Loucy (cell line): ENCODE results near the gene PLCXD1.

Source experiments
- CTCF ChIP-seq: fragments of 200-600 bp; sonication (generic); conservative IDR thresholded peaks from 2 replicates; pipeline ENCODE4 v1.5.1; 2014; ENCODE audit warnings: mild to moderate bottlenecking, antibody characterized with exemption, low read length
- EZH2phosphoT487 ChIP-seq: fragments of 200-600 bp; IDR thresholded peaks from 2 replicates; pipeline ENCODE4 v1.6.1; 2018; ENCODE audit warnings: antibody characterized with exemption, mild to moderate bottlenecking, moderate library complexity, borderline replicate concordance

DNA sequence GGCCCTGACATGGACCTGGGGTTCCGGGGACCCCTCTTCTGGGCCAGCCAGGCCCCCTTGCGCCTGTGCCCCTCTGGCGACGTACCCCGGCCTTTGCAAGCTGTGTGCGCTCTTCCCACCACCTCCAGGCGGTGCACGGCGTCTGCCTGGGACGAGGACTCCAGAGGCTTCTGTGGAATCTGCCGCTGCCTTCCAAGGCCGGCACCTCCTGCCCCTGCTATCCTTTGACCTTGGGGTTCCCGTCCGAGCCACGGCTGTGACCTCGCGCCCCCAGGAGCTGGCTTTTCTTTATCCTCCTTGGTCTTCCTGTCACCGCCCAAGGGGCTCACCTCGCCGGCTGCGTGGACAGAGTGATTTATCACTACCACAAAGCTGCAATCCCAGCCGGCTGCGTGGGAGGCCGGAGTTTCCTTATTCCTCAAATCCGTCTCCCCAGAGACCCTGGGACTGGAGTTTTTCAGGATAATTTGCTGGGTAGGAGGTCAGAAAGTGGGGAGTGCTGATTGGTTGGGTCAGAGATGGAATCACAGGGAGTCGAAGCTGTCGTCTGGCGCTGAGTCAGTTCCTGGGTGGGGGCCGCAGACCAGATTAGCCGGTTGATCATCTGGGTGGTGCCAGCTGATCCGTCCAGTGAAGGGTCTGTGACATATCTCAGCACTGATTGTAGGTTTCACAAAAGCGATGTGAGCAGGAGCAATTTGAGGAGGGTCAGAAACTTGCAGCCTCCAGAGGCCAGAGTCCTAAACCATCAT is 19.8 kb upstream of the PLCXD1 start:
- TF ChIP-seq CTCF (no peak), EZH2phosphoT487 (no peak)
